Measurements from ENCODE around the gene SLC6A20. TPM values are rescaled to one million over a fixed set of nuclear protein-coding genes. Genes with fewer than 3 reads are reported as not detected.

The SLC6A20 gene
- total RNA-seq, 1 donor from 2014 or later, result 22.7 TPM

DNA sequence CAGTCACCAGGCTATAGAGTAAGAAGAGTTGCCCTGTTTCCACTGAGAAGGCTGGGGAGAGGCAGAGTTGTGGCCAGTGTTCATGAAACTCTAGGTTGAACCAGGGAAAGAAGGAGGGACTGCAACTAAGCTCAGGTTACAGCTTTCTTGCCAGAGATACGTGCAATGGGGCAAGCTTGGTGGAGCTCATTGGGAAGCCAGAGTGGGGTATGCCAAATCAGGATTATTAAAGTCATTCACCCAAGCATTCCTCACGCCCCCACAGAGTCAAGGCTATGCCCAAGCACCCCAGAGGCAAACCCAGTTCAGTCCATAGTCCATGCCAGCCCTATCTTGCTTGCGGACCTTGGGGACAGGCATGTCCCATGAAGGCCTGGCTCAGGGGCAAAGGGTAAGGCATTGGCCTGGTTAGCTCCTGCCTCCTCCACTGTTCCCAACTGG, 17.6 kb downstream of the SLC6A20 start:
- Histone ChIP-seq H3K4me3 (no peak overlapping the region), H3K27me3 (no peaks in the 10 kb centered on the region), H3K36me3 (no peaks in the 10 kb centered on the region), H3K4me1 (peaks cover under 1% of the 10 kb centered on the region), H3K9me3 (no peaks in the 10 kb centered on the region), H3K27ac (no peak overlapping the region)
- ATAC-seq, result no peak
- intact Hi-C loops (cut with DNase I), result no loop called here
- TF ChIP-seq, protein P1, sequence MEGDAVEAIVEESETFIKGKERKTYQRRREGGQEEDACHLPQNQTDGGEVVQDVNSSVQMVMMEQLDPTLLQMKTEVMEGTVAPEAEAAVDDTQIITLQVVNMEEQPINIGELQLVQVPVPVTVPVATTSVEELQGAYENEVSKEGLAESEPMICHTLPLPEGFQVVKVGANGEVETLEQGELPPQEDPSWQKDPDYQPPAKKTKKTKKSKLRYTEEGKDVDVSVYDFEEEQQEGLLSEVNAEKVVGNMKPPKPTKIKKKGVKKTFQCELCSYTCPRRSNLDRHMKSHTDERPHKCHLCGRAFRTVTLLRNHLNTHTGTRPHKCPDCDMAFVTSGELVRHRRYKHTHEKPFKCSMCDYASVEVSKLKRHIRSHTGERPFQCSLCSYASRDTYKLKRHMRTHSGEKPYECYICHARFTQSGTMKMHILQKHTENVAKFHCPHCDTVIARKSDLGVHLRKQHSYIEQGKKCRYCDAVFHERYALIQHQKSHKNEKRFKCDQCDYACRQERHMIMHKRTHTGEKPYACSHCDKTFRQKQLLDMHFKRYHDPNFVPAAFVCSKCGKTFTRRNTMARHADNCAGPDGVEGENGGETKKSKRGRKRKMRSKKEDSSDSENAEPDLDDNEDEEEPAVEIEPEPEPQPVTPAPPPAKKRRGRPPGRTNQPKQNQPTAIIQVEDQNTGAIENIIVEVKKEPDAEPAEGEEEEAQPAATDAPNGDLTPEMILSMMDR (IDR thresholded peaks at IDR 0.05), result no peak
- no peak for DNase-seq

DNA sequence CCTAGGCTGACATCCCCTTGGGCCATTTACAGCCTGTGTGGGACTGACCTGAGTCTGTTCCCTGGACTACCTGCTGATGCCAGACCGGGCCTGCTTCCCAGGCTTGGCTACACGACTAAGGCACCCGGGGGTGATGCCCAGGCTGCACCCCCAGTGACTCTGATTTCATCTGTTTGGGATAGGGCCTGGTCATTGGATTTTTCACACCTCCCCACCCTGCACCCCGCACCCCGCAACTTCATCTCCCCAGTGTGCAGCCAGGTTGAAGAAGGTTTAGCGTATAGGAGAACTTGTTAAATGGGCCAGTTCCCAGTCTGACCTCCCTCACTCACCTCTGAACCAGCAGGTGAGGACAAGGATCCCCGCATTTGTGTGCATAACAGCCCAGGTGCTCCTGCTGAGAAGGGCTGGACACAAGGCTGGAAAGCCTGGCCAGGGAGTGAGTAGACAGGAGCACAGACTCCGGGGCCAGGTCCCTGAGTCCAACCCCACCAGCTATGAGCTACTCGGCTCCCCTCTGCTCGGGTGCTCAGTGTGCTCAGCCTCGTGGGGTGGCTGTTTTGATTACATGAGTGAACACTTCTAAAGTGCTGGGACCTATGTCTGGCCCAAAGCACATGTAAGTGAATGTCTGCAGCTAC, 18.5 kb downstream of the SLC6A20 start:
- no peaks in the 10 kb centered on the region for H3K9me3 ChIP-seq
- no peaks in the 10 kb centered on the region for H3K27me3 ChIP-seq
- TF ChIP-seq, protein P1 (IDR thresholded peaks at IDR 0.05), result no peak
- intact Hi-C loops (cut with DNase I), result no loop called here
- DNase-seq (no peak), ATAC-seq (no peak)
- no peak overlapping the region for H3K27ac ChIP-seq
- no peaks in the 10 kb centered on the region for H3K36me3 ChIP-seq
- H3K4me1 ChIP-seq, result peaks cover 4% of the 10 kb centered on the region
- no peak overlapping the region for H3K4me3 ChIP-seq

DNA sequence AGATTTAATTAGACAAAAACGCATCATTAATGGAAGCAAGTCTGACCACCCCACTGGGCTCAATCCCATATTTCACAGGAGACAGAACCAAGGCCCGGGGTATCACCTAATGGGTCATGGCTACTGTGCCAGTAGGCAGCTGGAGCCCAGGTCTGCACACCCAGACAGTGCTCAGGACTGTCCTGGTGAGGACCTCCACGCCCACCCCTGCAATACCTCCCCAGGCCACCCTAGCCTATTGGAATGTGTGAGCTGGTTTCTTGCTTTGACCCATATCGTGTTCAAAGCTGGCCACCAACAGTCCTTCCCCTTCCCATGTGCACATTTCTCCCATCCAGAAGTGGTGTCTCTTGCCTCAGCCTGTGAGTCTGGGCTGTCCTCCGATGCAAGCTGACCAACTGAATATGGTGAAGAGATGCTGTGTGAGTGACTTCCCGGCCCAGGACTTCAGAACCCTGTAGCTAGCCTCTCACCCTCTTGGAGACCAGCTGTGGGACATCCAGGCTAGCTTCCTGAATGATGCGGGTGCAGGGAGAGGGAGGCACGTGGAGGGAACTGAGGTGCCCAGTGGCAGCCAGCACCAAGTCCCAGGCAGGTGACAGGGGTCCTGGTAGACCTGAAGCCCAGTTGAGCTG, 19.1 kb downstream of the SLC6A20 start:
- no peaks in the 10 kb centered on the region for H3K36me3 ChIP-seq
- no peaks in the 10 kb centered on the region for H3K9me3 ChIP-seq
- no peak overlapping the region for H3K27ac ChIP-seq
- H3K27me3 ChIP-seq, result no peaks in the 10 kb centered on the region
- ATAC-seq (no peak), DNase-seq (no peak)
- no peak overlapping the region for H3K4me3 ChIP-seq
- TF ChIP-seq, protein P1 (IDR thresholded peaks at IDR 0.05), result no peak
- intact Hi-C loops (cut with DNase I), result no loop called here
- H3K4me1 ChIP-seq, result peaks cover 4% of the 10 kb centered on the region

DNA sequence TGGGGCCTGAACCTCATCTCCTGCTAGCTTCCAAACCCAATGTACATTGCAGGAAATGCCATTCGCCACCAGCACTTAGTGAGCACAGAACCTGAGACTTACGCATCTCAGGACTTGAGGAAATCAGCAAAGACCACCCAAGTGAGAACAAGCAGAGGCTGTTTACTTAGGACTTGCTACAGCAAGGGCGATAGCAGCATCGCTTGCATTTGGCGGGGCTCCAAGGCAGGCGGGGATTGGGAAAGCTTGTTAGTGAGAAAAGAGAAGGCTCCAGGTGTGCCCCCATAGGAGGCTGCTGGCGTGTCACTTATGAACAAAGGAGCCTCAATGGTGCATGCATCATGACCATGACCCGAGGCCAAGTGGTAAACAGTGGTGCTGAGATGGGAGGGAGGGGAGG, 19.7 kb downstream of the SLC6A20 start:
- no peak for DNase-seq
- Histone ChIP-seq H3K4me1 (peaks cover 4% of the 10 kb centered on the region), H3K27ac (no peak overlapping the region), H3K27me3 (no peaks in the 10 kb centered on the region), H3K36me3 (no peaks in the 10 kb centered on the region), H3K9me3 (no peaks in the 10 kb centered on the region), H3K4me3 (no peak overlapping the region)
- TF ChIP-seq, protein P1 (IDR thresholded peaks at IDR 0.05), result no peak
- ATAC-seq, result no peak
- intact Hi-C loops (cut with DNase I), result no loop called here

DNA sequence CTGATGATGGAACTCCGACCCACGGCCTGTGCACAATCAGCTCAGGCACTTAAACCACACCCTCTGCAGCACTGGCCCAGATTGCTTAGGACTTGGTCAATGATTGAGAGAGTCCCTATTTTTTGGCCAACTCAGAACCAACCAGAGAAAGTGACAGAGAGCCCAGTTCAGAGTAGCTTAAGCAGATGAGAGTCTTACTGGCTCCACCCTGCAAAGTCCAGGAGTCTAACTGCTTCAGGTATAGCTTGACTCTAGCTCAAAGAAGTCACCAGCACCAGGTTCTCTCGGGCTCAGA, 20.1 kb downstream of the SLC6A20 start:
- H3K27me3 ChIP-seq, result no peaks in the 10 kb centered on the region
- intact Hi-C loops (cut with DNase I), result no loop called here
- no peaks in the 10 kb centered on the region for H3K36me3 ChIP-seq
- no peak overlapping the region for H3K4me3 ChIP-seq
- TF ChIP-seq, protein P1 (IDR thresholded peaks at IDR 0.05), result no peak
- H3K9me3 ChIP-seq, result no peaks in the 10 kb centered on the region
- DNase-seq, result no peak
- ATAC-seq, result no peak
- H3K4me1 ChIP-seq, result peaks cover 4% of the 10 kb centered on the region
- H3K27ac ChIP-seq, result no peak overlapping the region

All from upper lobe of right lung (tissue), 1 donor.